A673 (cell line): ENCODE results near the gene NEMF.

Source experiments
- EZH2 ChIP-seq: fragments of 200-600 bp; sonication (generic); IDR thresholded peaks from 2 replicates; pipeline ENCODE4 v1.6.1; 2017; ENCODE audit warnings: borderline replicate concordance, low read depth, mild to moderate bottlenecking, mixed read lengths, antibody characterized with exemption, low read length; ENCODE audit not compliant: poor library complexity, severe bottlenecking
- TF ChIP-seq, protein P1 (sequence below): fragments of 300-800, 200-600 bp; sonication (generic); conservative IDR thresholded peaks from 2 replicates; pipeline ENCODE4 v1.5.1; 2017; ENCODE audit warnings: low read depth, mild to moderate bottlenecking, antibody characterized with exemption, low read length, moderate library complexity, mixed read lengths

DNA sequence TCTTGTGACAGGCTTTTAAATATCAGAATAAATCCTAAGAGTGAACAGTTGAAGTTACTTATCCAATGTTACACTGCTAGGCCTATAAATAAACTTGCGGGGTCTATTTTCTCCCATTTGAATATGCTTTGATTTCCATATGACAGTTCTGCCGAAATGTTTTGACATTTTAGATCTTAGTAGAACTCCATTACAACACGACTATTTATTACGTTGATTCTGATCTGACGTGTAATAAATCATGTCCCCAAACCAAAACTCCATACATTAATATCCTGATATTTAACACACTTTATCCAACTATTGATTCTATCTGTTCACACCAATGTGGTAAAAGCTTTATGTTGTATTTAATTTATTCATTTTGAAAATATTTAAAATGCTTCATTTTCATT lies 16.1 kb upstream of the NEMF start:
- TF ChIP-seq, protein P1, sequence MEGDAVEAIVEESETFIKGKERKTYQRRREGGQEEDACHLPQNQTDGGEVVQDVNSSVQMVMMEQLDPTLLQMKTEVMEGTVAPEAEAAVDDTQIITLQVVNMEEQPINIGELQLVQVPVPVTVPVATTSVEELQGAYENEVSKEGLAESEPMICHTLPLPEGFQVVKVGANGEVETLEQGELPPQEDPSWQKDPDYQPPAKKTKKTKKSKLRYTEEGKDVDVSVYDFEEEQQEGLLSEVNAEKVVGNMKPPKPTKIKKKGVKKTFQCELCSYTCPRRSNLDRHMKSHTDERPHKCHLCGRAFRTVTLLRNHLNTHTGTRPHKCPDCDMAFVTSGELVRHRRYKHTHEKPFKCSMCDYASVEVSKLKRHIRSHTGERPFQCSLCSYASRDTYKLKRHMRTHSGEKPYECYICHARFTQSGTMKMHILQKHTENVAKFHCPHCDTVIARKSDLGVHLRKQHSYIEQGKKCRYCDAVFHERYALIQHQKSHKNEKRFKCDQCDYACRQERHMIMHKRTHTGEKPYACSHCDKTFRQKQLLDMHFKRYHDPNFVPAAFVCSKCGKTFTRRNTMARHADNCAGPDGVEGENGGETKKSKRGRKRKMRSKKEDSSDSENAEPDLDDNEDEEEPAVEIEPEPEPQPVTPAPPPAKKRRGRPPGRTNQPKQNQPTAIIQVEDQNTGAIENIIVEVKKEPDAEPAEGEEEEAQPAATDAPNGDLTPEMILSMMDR, result no peak
- no peak for TF ChIP-seq EZH2
